GM23248 (cell line): Measurements from ENCODE around the gene APOD. TPM values are rescaled to one million over a fixed set of nuclear protein-coding genes. Genes with fewer than 3 reads are reported as not detected.

Experiments
- DNase-seq: peaks from one replicate; pipeline ENCODE4 v3.0.0-alpha.2; 2015
- H2AFZ ChIP-seq: fragments of 200-600 bp; sonication (generic); 2 replicates; pipeline ENCODE4 v1.6.1; 2016; ENCODE audit warnings: antibody characterized with exemption
- H3F3A ChIP-seq: fragments of 200-600 bp; sonication (generic); 2 replicates; pipeline ENCODE4 v1.6.1; 2016; ENCODE audit warnings: mild to moderate bottlenecking, antibody characterized with exemption, mixed run types; ENCODE audit not compliant: insufficient read depth
- H3K27ac ChIP-seq: fragments of 200-600 bp; sonication (generic); 2 replicates; pipeline ENCODE4 v1.5.1; 2016; ENCODE audit warnings: mild to moderate bottlenecking
- H3K27me3 ChIP-seq: fragments of 200-600 bp; sonication (generic); replicated peaks from 2 replicates; pipeline ENCODE4 v1.6.1; 2016; ENCODE audit warnings: mild to moderate bottlenecking; ENCODE audit not compliant: insufficient read depth
- H3K36me3 ChIP-seq: fragments of 200-600 bp; sonication (generic); 2 replicates; pipeline ENCODE4 v1.6.1; 2016; ENCODE audit warnings: low read depth, mild to moderate bottlenecking
- H3K4me1 ChIP-seq: fragments of 200-600 bp; sonication (generic); 2 replicates; pipeline ENCODE4 v1.6.1; 2016; ENCODE audit warnings: mild to moderate bottlenecking; ENCODE audit not compliant: insufficient read depth
- H3K4me2 ChIP-seq: fragments of 200-600 bp; sonication (generic); one replicate; pipeline ENCODE4 v1.6.1; 2016; ENCODE audit warnings: mild to moderate bottlenecking; ENCODE audit not compliant: unreplicated experiment
- H3K4me3 ChIP-seq: fragments of 200-600 bp; sonication (generic); 2 replicates; pipeline ENCODE4 v1.5.1; 2016; ENCODE audit warnings: mild to moderate bottlenecking
- H3K79me2 ChIP-seq: fragments of 200-600 bp; sonication (generic); 2 replicates; pipeline ENCODE4 v1.6.1; 2016; ENCODE audit warnings: mild to moderate bottlenecking; ENCODE audit not compliant: insufficient read depth
- H3K9ac ChIP-seq: fragments of 200-600 bp; sonication (generic); 2 replicates; pipeline ENCODE4 v1.6.1; 2016; ENCODE audit warnings: mild to moderate bottlenecking
- H3K9me2 ChIP-seq: fragments of 200-600 bp; sonication (generic); 2 replicates; pipeline ENCODE4 v1.6.1; 2016; ENCODE audit warnings: mixed run types, mild to moderate bottlenecking, moderate library complexity; ENCODE audit not compliant: insufficient read depth
- H3K9me3 ChIP-seq: fragments of 200-600 bp; sonication (generic); one replicate; pipeline ENCODE4 v1.6.1; 2017; ENCODE audit warnings: low read depth
- H4K20me1 ChIP-seq: fragments of 200-600 bp; sonication (generic); 2 replicates; pipeline ENCODE4 v1.6.0; 2016; ENCODE audit not compliant: insufficient read depth
- EZH2 ChIP-seq: fragments of 200-600 bp; sonication (generic); IDR thresholded peaks from 2 replicates; pipeline ENCODE4 v1.6.1; 2018; ENCODE audit warnings: antibody characterized with exemption, mild to moderate bottlenecking; ENCODE audit not compliant: insufficient read depth, poor library complexity, severe bottlenecking
- EZH2phosphoT487 ChIP-seq: fragments of 200-600 bp; sonication (generic); IDR thresholded peaks from 2 replicates; pipeline ENCODE4 v1.6.1; 2018; ENCODE audit warnings: antibody characterized with exemption, moderate library complexity, mild to moderate bottlenecking, low read depth; ENCODE audit not compliant: insufficient read depth
- WGBS, 2 experiments: methylation state at CpG; one replicate each; pipeline ENCODE4 v1.1.6; 2015 to 2017; ENCODE audit warnings: low lambda C conversion rate in 2 of 2, low coverage in 1 of 2; ENCODE audit errors: missing lambda C conversion rate in 2 of 2; 5-methylcytosine and 5-hydroxymethylcytosine counted together
- in situ Hi-C: fragments of 300-500 bp; cut with MboI; formaldehyde crosslinking; loops from 2 replicates; pipeline ENCODE4 v1.15.0; 2020
- polyA plus RNA-seq: library from polyadenylated mRNA; unstranded; fragments of >200 nt; fragmentation: Nextera tagmentation; extraction: Ambion mirVana; gene quantifications from 2 replicates; pipeline ENCODE4 v1.2.1, GENCODE V29; 2016
- total RNA-seq: library from RNA; depleted of rRNA; stranded (reverse); fragments of >200 nt; shearing (Covaris generic); gene quantifications from 2 replicates; pipeline ENCODE4 v1.2.3, GENCODE V29; 2014

APOD gene
- total and polyA plus RNA-seq, 2 experiments from 2014 or later, result 0.97 to 3.7 TPM

DNA sequence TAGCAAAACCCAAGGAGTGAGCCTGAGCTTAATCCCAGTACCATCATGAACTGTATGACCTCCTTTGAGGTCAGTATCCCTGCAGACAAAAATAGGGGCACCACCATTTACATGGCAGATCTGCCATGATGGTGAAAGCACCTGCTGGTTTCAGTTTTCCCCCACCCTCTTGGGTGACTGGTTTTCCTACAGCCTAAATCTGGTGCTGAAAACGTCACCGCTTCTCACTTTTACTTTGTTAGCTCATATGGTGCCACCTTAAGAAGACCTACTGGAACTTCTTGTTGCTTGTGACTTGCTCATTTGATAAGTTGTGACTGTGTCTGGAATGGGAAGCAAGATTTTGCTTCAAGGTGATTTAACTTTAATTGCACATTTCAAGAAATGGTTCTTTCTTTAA, 45.7 kb downstream of the APOD start:
- in situ Hi-C loops, result no loop called here
- Histone ChIP-seq H3K4me2 (no peak overlapping the region), H4K20me1 (0 out of 2 replicates have a peak, but pooled peaks cover 3% of the 10 kb centered on the region), H3K36me3 (no peaks in the 10 kb centered on the region), H3K9me3 (no peaks in the 10 kb centered on the region), H3K9ac (no peak overlapping the region), H3K27ac (no peak overlapping the region), H3K27me3 (no peaks in the 10 kb centered on the region), H3K4me1 (peaks cover 10% of the 10 kb centered on the region; the same call in 1 of the 2 replicates), H3F3A (peaks cover 9% of the 10 kb centered on the region; the same call in 1 of the 2 replicates), H3K4me3 (no peak overlapping the region), H2AFZ (no peak overlapping the region), H3K79me2 (peaks cover 97% of the 10 kb centered on the region), H3K9me2 (no peaks in the 10 kb centered on the region)
- no peak for DNase-seq
- WGBS, 2 experiments, result 97 to 100% methylated on average over 2 of the region's 2 CpGs
- TF ChIP-seq EZH2, result no peak
- TF ChIP-seq EZH2phosphoT487, result no peak

DNA sequence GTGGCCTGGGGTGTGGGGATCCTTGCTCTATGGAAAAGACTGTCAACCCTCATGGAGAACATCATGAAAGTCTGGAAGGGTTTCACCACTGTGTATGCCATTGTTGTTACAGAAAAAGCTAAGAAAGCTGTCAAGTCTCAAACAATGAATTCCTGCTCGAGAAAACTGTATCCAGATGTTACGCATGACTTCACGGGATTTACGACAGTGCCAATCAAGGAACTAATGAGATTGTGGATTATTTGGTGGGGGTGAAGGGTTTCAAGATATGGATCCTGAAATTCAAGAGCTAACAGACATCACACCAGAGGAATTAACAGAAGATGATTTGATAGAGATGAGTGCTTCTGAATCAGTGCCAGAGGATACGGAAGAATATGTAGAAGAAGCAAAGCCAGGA, 48.4 kb downstream of the APOD start:
- Histone ChIP-seq H3K36me3 (no peaks in the 10 kb centered on the region), H3K9ac (no peak overlapping the region), H2AFZ (no peak overlapping the region), H3K4me1 (no peaks in the 10 kb centered on the region), H3F3A (no peaks in the 10 kb centered on the region), H3K27me3 (no peaks in the 10 kb centered on the region), H3K4me2 (no peak overlapping the region), H3K9me2 (no peaks in the 10 kb centered on the region), H3K27ac (no peak overlapping the region), H3K4me3 (no peak overlapping the region), H3K79me2 (peaks cover 99% of the 10 kb centered on the region), H4K20me1 (0 out of 2 replicates have a peak, but pooled peaks cover 3% of the 10 kb centered on the region), H3K9me3 (no peaks in the 10 kb centered on the region)
- WGBS, 2 experiments, result 47 to 53% methylated on average over 5 of the region's 5 CpGs
- DNase-seq, result no peak
- in situ Hi-C loops, result no loop called here
- TF ChIP-seq EZH2 (no peak), EZH2phosphoT487 (no peak)

DNA sequence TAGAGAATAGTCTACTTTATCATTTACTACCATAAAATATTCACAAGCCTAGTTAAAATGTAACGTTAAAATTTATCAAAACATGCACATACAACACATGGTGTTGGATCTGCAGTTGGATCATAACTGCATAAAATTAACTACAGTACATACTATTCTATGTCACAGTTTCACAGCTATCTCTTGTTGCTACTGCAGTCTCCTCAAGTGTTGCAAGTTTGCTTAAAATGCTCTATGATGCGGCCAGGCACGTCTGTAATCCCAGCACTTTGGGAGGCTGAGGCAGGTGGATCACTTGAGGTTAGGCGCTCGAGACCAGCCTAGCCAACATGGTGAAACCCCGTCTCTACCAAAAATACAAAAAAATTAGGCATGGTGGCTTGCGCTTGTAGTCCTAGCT, 50.9 kb downstream of the APOD start:
- no peaks in the 10 kb centered on the region for H3F3A ChIP-seq
- no peak overlapping the region for H3K9ac ChIP-seq
- no peak overlapping the region for H3K27ac ChIP-seq
- 86 to 88% methylated on average over 7 of the region's 7 CpGs for WGBS, 2 experiments
- H3K79me2 ChIP-seq, result peaks cover 88% of the 10 kb centered on the region
- TF ChIP-seq EZH2, result no peak
- TF ChIP-seq EZH2phosphoT487, result no peak
- H3K27me3 ChIP-seq, result no peaks in the 10 kb centered on the region
- in situ Hi-C loops, result no loop called here
- DNase-seq, result no peak
- H3K36me3 ChIP-seq, result no peaks in the 10 kb centered on the region
- H3K4me1 ChIP-seq, result no peaks in the 10 kb centered on the region
- no peak overlapping the region for H2AFZ ChIP-seq
- 0 out of 2 replicates have a peak, but pooled peaks cover 3% of the 10 kb centered on the region for H4K20me1 ChIP-seq
- no peak overlapping the region for H3K4me3 ChIP-seq
- no peaks in the 10 kb centered on the region for H3K9me3 ChIP-seq
- H3K4me2 ChIP-seq, result no peak overlapping the region
- H3K9me2 ChIP-seq, result no peaks in the 10 kb centered on the region

DNA sequence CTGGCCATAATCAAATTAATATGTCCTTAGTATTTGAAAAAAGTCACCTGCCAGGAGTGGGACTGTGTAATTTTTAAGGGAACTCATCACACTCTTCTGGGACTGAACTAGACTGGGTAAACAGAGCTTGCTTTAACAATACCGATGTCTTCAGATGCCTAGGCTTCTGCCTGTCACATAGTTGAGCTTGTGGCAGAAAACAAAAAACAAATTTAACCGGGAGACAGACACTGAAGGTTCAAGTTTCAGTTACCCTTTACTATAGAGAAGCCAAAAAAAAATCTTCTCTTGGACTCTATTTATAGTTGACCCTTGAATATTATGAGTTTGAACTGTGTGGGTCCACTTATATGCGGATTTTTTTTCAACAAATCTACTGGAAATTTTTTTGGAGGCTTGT, 51.4 kb downstream of the APOD start:
- H3K9me2 ChIP-seq, result no peaks in the 10 kb centered on the region
- H2AFZ ChIP-seq, result no peak overlapping the region
- no peaks in the 10 kb centered on the region for H3K27me3 ChIP-seq
- DNase-seq, result no peak
- no peaks in the 10 kb centered on the region for H3K4me1 ChIP-seq
- peaks cover 86% of the 10 kb centered on the region for H3K79me2 ChIP-seq
- H3K36me3 ChIP-seq, result no peaks in the 10 kb centered on the region
- no peak overlapping the region for H3K9ac ChIP-seq
- no peak overlapping the region for H3K4me2 ChIP-seq
- TF ChIP-seq EZH2, result no peak
- TF ChIP-seq EZH2phosphoT487, result no peak
- no peaks in the 10 kb centered on the region for H3F3A ChIP-seq
- H4K20me1 ChIP-seq, result 0 out of 2 replicates have a peak, but pooled peaks cover 3% of the 10 kb centered on the region
- H3K9me3 ChIP-seq, result no peaks in the 10 kb centered on the region
- no peak overlapping the region for H3K27ac ChIP-seq
- H3K4me3 ChIP-seq, result no peak overlapping the region
- in situ Hi-C loops, result no loop called here
- 50 to 55% methylated on average over 3 of the region's 3 CpGs for WGBS, 2 experiments

DNA sequence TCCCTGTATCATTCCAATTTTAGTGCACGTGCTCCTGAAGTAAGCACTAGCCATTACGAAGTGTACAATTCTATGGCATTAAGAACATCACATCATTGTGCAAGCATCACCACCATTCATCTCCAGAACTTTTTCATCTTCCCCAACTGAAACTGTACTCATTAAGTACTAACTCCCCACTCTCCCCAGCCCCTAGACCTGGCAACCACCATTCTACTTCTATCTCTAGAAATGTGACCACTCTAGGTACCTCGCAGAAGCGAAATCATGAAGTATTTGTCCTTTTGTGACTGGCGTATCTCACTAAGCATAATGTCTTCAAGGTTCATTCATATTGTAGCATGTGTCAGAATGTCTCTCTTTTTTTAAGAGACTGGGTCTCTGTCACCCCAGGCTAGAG, 52.1 kb downstream of the APOD start:
- DNase-seq, result no peak
- no peaks in the 10 kb centered on the region for H3K4me1 ChIP-seq
- 0 out of 2 replicates have a peak, but pooled peaks cover 3% of the 10 kb centered on the region for H4K20me1 ChIP-seq
- no peak overlapping the region for H3K4me2 ChIP-seq
- H3K4me3 ChIP-seq, result no peak overlapping the region
- in situ Hi-C loops, result no loop called here
- H3K27me3 ChIP-seq, result no peaks in the 10 kb centered on the region
- no peaks in the 10 kb centered on the region for H3K9me2 ChIP-seq
- H3K27ac ChIP-seq, result no peak overlapping the region
- WGBS, 2 experiments, result 95% methylated on average over 5 of the region's 5 CpGs
- peaks cover 84% of the 10 kb centered on the region for H3K79me2 ChIP-seq
- no peaks in the 10 kb centered on the region for H3K36me3 ChIP-seq
- no peak overlapping the region for H2AFZ ChIP-seq
- no peaks in the 10 kb centered on the region for H3F3A ChIP-seq
- no peak overlapping the region for H3K9ac ChIP-seq
- TF ChIP-seq EZH2phosphoT487, result no peak
- no peak for TF ChIP-seq EZH2
- no peaks in the 10 kb centered on the region for H3K9me3 ChIP-seq
